Gastroesophageal sphincter (tissue), 3 donors: Measurements from ENCODE around the gene SMARCA5.

ENCODE experiments used
- POLR2A ChIP-seq, 2 donors: fragments of 450-650 bp; IDR thresholded peaks; one replicate each; pipeline ENCODE4 v1.6.1; 2017; ENCODE audit warnings: antibody characterized with exemption in 2 of 2, mild to moderate bottlenecking in 2 of 2, moderate library complexity in 1 of 2
- POLR2AphosphoS5 ChIP-seq: sonication (generic); formaldehyde crosslinking; IDR thresholded peaks from one replicate; pipeline ENCODE4 v1.6.1; 2017; ENCODE audit warnings: antibody characterized with exemption
- TF ChIP-seq, protein P1 (sequence below), 4 experiments: fragments of 200-600 bp in 2 of 4; fragments of 450-650 bp in 2 of 4; sonication (generic) in 1 of 4; IDR thresholded peaks; one replicate each; pipeline ENCODE4 v1.5.1; 2017 to 2019; ENCODE audit warnings: antibody characterized with exemption in 4 of 4, mild to moderate bottlenecking in 2 of 4, moderate library complexity in 2 of 4

- TF ChIP-seq, protein P1, sequence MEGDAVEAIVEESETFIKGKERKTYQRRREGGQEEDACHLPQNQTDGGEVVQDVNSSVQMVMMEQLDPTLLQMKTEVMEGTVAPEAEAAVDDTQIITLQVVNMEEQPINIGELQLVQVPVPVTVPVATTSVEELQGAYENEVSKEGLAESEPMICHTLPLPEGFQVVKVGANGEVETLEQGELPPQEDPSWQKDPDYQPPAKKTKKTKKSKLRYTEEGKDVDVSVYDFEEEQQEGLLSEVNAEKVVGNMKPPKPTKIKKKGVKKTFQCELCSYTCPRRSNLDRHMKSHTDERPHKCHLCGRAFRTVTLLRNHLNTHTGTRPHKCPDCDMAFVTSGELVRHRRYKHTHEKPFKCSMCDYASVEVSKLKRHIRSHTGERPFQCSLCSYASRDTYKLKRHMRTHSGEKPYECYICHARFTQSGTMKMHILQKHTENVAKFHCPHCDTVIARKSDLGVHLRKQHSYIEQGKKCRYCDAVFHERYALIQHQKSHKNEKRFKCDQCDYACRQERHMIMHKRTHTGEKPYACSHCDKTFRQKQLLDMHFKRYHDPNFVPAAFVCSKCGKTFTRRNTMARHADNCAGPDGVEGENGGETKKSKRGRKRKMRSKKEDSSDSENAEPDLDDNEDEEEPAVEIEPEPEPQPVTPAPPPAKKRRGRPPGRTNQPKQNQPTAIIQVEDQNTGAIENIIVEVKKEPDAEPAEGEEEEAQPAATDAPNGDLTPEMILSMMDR (IDR thresholded peaks at IDR 0.05), result no peak
- TF ChIP-seq POLR2AphosphoS5 (no peak), POLR2A (IDR thresholded peaks at IDR 0.05) (no peak)
These were observed 24.8 kb upstream of the SMARCA5 start for GRCh38 chr4:143488687-143489086.
